GM19467 (cell line): Measurements from ENCODE around the gene CCDC171.
A peak's percentile ranks its signal among the peaks of the same experiment; 100 is the strongest.
"Not testable (repeated sequence)": the region's sequence is repeated elsewhere in the genome, so short reads cannot be mapped to it uniquely, and the experiment has no call there.

Source experiments
- ATAC-seq: cut with Tn5 transposase; IDR thresholded peaks from one replicate; pipeline ENCODE4 v1.9.1; 2021; ENCODE audit warnings: mild to moderate bottlenecking, moderate library complexity; ENCODE audit not compliant: unreplicated experiment

The CCDC171 gene

DNA sequence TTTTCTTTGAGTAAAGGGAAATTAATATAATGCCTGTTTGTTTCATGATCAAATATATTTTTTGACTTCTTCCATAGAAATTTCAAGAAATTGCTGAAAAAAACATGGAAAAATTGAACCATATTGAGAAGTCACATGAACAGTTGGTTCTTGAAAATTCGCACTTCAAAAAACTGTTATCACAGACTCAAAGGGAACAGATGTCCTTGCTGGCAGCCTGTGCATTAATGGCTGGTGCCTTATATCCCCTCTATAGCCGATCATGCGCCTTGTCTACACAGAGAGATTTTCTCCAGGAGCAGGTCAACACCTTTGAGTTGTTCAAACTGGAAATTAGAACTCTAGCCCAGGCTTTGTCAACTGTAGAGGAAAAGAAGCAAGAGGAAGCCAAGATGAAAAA, 191.4 kb downstream of the CCDC171 start:
- no peak for ATAC-seq

DNA sequence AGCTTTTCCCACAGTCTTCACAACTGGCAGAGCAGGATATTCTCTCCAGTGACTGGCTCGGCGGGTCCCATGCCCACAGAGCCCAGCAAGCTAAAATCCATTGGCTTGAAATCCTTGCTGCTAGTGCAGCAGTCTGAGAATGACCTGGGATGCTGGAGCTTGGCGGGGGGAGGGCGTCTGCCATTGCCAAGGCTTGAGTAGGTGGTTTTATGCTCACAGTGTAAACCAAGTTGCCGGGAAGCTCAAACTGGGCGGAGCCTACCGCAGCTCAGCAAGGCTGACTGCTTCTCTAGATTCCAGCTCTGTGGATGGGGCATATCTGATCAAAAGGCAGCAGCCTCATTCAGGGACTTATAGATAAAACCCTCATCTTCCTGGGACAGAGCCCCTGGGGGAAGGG, 194.1 kb downstream of the CCDC171 start:
- no peak for ATAC-seq

DNA sequence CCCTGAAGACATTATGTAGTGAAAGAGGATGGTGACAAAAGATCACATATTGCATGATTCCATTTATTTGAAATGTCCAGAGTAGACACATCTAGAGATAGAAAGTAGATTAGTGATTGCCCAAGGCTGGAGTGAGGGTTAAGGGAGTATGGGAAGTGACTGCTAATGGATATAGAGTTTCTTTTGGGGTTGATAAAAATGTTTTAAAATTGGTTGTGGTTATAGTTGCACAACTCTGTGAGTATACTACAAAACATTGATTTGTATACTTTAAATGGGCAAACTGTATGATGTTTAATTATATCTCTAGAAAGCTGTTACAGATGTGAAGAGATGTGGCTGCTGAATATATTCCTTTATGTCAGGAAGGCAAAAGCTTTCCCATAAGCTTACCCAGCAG, 202.8 kb downstream of the CCDC171 start:
- no peak for ATAC-seq

DNA sequence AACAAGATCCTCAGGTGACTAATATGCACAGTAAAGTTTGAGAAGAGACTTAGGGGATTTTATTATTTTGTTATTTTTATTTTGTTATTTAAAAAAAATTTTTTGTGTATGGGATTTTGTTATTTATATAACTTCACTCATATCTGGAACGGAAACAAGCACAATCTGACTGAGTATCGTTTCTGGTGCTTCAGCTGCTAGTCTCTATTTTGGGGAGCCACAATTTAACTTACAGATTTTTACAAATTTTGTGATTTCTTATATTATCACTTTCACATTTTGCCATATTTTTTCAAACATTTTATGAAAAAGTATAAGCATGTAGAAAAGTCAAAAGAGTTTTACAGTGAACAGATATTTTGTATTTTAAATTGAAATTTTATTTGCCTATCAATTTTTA, 208.7 kb downstream of the CCDC171 start:
- ATAC-seq = no peak

DNA sequence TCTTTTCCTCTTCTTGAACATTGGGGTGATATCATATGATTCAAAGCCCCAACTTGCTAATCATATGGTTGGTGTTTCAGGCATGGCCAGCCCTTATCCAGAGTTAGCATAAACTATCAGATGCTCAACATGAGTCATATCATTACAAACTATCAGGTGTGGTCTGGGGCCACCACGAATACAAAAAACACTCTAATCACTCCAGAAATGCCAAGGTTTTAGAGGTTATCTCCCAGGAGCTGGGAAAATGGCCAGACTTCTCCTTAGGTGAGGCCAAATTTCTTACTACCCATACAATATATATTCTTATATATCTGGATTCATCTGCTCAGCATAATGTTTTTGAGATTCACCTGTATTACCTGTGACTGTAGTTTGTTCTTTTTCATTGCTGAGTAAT, 210.5 kb downstream of the CCDC171 start:
- ATAC-seq = no peak

DNA sequence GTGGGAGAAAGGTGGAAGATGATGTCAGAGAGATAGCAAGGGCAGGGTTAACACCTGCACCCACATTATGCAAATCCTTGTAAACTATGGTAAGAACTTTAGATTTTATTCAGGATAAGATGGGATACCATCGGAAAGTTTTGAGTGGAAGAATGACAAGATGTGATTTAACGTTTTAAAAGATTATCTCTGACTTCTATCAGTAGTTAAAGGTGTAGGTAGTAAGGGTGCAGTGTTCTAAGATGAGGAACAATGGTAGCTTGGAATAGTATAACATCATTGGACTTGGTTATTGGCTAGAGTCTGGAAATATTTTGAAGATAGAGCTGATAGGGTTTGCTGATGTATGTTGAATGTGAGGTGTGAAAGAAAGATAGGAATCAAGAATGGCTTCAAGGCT, 211.3 kb downstream of the CCDC171 start:
- no peak for ATAC-seq

DNA sequence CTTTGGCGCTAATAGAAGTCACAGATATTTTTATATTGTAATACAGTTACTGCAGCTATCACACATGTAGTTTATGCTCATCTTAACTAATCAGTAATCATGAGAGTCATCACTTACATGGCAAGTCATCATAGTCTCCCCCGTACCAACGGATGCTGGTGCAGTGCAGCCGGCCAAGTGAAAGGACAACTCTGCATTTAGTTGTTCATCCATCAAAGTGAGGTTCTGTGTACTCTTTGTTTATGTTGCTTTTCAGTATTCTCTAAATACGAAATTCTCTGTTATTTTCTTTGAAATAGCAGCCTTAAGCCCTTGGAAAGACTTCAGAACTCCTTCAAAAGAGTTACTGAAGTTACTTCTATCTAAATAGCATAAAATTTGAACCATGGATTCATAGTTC, 216.7 kb downstream of the CCDC171 start:
- ATAC-seq = no peak

DNA sequence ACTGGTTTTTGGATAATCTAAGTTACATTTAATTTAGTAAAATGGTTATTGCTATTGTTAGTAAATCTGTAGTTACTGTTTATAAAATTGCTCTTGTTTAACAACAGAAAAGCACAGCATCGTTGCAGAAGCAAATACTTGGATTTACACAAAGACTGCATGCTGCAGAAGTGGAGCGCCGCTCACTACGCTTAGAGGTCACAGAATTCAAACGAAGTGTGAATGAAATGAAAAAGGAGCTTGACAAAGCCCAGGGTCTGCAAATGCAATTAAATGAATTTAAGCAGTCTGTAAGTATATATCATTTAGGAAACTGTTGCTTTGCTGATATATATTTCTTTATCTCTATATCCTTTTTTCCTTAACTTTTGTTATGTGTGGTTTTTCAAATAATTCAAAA, 226.0 kb downstream of the CCDC171 start:
- ATAC-seq = no peak

DNA sequence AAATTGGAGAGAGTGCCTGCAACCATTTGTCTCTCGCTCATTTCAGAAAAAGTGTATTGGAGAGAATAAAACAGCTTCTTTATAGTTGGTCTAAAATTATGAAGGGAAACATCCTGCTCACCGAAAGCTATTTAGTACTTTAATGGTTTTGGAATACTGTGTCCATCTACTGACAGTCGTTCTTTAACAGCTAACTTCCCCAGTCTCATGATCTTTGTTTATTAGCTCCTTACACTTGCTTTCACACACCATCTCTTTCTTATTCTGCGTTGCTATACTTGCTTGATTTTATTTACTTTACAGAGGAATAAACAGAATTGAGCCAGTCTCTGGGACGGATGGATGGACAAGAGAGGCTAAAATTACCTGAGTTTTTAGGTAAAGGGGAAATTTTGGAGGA, 229.3 kb downstream of the CCDC171 start:
- ATAC-seq = no peak

DNA sequence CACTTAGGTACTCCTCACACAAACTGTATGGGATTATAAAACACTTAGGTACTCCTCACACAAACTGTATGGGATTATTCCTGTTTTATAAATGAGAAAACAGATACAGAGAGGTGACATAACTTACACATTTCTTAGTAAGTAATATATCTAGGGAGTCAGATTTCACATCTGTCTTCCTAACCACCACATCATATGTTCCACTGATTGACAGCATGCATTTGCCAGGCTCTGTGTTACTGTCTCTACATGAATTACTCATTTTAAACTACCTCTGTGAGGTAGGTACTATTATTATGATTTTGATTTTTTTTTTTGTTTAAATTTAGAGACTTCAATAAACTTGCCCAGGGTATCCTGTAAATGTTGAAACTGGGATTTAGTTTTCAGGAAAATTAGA, 232.7 kb downstream of the CCDC171 start:
- ATAC-seq = no peak

DNA sequence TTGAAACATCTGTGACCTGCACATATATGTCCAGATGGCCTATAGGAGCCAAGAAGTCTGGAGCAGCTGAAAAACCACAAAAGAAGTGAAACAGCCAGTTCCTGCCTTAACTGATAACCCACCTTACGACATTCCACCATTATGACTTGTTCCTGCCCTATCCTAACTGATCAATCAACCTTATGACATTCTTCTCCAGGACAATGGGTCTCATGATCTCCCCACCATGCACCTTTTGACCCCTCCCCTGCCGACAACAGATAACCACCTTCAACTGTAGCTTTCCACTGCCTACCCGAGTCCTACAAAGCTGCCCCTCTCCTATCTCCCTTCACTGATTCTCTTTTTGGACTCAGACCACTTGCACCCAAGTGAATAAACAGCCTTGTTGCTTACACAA, 233.8 kb downstream of the CCDC171 start:
- no peak for ATAC-seq

DNA sequence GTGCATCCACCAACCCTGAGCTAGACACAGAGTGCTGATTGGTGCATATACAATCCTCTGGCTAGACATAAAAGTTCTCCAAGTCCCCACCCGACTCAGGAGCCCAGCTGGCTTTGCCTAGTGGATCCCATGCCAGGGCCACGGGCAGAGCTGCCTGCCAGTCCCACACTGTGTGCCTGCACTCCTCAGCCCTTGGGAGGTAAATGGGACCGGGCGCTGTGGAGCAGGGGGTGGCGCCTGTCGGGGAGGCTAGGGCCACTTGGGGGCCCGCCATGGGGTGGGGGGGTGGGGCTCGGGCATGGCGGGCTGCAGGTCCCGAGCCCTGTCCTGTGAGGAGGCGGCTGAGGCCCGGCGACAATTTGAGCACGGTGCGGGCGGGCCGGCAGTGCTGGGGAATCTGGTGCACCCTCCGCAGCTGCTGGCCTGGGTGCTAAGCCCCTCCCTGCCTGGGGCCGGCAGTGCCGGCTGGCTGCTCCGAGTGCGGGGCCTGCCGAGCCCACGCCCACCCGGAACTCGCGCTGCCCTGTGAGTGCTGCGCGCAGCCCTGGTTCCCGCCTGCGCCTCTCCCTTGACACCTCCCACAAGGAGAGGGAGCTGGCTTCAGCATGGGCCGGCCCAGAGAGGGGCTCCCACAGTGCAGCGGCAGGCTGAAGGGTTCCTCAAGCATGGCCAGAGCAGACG, 257.5 kb downstream of the CCDC171 start:
- not testable (repeated sequence) for ATAC-seq

DNA sequence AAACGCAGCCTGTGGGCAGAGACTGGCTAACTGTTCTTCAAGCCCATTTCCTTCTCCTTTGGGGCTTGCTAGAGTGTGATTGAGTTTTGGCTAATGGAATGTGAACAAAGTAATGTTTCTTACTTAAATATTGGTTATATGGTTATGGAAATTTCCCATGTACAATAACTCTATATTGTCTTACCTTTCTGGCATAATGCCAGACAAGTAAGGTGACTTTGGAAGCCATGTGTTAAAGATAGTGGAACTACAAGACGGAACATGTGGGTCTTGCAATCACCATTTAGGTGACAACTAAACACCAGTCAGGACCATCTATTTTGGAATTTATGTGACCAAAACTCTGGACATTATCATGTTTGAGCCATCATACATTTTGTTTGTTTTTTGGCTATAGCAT, 260.2 kb downstream of the CCDC171 start:
- no peak for ATAC-seq

DNA sequence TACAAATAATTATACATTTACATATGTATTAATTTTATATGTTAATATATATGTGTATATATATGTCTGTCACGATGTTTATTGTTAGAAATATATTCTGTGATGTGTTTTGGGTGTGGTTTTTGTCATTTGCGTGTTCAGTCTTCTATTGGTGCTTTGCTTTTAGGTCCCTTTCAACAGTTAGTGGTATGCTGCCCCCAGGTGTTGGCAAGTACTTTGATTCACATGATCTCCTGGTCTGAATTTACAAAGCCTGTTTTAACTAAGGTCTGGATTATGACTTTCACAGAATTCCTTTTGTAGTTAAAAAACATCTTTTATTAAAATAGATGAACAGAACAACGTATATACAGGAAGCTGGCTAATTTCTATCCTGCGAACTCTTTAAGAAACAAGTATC, 271.5 kb downstream of the CCDC171 start:
- no peak for ATAC-seq

DNA sequence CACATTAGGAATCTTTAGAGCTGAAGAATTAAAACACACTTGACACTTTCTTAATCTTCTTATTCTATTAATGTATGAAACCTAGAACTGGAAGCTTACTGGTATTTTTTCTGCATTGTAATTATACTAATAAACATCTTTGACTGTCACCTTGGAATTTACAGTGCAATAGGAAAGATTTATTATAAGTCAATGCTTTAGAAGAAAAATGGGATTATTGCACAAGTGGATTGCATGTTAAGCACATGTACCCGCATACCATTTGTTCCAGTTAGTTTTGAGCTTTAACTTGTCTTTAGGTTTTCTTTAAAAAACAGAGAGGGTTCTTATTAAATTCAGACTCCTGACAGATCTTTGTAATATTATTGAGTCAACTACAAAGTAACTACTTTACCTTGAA, 278.5 kb downstream of the CCDC171 start:
- no peak for ATAC-seq

DNA sequence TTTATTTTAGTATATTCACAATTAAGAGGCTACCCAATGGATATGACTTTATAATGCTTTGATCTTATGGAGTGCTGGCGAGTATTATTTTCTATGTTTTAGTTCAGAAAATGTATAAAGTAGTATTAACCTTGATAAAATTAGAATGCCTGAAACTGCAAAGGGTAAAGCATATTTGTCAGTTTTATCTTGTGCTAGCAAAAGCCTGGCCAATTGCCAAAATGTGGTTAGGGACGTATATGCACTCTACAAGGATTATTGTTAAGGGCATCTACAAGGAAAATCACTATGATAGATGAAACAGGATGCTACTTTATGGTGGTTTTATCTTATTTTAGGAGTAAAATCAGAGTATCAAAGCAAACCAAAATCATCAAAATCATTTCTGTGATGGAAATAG, 281.7 kb downstream of the CCDC171 start:
- ATAC-seq = no peak

DNA sequence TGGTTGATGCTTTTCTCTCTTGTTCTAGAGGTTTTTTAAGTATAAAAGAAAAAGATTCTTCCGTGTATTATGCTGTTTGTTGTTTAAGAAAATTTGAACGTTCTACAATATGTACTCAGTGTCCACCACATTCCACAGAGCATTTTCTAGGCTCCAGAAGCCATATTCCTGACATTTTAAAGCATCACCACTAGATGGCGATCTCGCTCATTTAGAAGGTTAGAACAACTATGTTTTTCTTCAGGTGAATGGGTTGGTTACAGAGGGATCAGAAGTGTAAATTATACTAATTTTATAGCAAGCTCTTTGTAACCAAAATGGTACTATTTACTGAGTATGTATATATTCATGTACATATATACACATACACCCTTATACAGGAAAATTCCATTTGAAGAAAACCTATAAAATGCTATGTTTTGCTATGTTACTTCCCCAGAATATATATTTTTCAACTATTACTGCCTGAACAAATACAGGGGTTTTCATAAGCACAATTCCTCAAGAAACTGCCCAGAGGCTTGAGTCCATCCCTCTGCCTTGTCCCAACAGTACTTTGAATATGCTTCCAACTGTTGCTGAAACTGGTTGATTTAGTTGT, 284.3 kb downstream of the CCDC171 start:
- ATAC-seq = peak; percentile 86

DNA sequence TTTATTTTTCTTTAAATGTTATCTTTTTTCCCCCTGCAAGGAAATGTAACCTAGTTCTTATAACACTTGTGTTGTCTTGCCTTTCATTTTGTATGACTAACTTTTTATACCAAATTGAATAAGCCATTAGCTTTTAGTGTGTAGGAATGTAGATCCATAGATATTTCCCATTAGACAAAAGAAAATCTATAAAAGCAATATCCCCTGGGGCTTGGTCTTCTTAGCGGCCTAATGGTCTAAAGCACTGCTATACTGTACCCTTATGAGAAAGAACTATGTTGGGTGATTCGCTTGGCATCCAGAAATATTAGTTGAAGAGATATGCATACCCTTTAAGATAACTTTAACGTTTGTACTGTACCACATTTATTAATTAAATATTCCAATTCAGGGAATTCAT, 289.2 kb downstream of the CCDC171 start:
- no peak for ATAC-seq

DNA sequence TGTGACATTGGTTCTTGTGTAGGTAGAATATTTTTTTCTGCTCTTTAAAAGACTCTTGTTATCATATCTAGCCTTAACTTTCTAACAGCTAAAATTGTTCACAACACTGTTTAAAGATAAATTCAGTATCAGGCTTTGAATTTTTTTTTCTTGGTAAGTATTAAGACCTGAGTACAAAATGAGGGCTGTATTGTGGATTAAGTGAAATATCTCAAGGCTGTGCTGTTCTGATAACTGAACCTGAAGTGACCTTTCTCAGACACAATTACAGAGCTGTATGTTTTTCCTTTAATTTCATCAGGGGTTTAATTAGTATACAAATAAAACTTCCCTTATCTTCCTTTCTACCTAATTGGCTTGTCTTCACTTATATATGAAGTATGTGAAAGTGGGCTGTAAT, 290.5 kb downstream of the CCDC171 start:
- ATAC-seq = no peak

DNA sequence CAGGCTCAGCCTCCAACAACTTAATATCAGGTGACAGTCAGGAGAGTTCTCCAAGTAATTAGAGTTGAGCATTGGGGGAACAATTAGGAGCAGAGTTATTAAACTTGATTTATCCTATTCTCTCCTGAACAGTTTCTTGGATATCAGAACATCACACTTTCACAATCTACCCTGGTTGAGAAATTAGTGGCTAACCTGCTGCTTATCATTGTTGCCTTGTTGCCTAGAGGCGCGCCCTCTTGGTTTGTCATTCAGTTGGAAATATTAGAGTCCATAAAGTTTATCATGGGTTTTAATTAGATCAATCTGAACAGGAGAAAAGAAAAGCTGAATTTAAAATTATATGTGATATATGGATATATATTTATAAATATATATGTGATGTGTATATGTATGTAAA, 291.1 kb downstream of the CCDC171 start:
- ATAC-seq = no peak

DNA sequence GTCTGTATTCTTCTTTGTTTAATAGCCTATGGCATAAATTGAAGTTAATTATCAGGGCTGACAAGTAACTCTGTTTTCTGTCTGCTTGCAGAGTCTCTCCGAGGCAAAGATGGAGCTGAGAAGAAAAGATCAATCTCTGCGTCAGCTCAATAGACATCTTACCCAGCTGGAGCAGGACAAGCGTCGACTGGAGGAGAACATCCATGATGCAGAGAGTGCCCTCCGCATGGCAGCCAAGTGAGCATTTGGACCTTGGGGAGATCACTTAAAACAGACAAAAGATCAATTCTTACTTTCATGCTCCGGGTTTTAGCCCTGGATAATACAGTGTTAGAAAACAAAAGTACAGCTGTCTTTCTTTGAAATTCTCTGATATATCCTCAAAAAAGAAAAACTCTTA, 293.8 kb downstream of the CCDC171 start:
- no peak for ATAC-seq

DNA sequence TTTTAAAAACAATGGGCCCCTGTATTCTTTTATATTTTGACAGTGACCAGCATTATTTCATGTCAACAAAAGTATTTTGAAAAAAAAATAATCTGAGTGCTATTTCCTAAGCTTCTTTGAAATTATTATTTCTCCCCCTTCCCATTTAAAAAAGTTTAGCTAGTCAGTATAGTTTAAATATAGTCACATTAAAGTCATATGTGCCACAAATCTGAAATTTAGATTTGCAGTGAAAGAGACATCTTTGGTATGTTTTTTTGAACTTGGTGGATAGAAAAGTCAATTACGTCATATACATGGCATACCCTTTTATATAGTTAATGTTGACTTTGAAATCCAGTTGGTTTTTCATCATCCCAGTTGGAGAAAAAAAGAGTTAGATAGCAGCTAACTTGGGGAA, 297.0 kb downstream of the CCDC171 start:
- no peak for ATAC-seq

DNA sequence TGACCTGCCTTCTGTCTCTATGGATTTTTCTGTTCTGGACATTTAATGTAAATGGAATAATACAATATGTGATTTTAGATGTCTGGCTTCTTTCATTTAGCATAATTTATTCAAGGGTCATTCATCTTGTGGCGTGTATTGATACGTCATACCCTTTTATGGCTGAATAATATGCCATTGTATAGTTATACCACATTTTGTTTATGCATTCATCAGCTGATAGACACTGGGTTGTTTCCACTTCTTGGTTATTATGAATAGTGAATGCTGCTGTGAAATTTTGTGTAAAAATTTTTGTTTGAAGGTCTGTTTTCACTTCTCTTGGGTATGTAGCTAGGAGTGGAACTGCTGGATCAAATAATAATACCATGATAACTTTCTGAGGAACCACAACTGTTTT, 298.9 kb downstream of the CCDC171 start:
- no peak for ATAC-seq
